Stimulated activated CD4-positive, alpha-beta T cell treated with anti-CD3 and anti-CD28 coated beads, Interleukin-12 subunit alpha, Interleukin-12 subunit beta, amount 100 ng/mL, for 24 hours (primary cell): ENCODE results near the gene MYO5C.
"Not testable (repeated sequence)": the region's sequence is repeated elsewhere in the genome, so short reads cannot be mapped to it uniquely, and the experiment has no call there.

Source experiments
- DNase-seq, 2 experiments: peaks; one replicate each; pipeline ENCODE4 v3.0.0-alpha.2; 2020; ENCODE audit warnings: low read depth in 2 of 2

MYO5C gene

GRCh38 chr15:52243286-52243685, 52.3 kb downstream of the MYO5C start:
- DNase-seq: no peak

GRCh38 chr15:52241489-52241888, 54.1 kb downstream of the MYO5C start:
- DNase-seq: no peak

DNA sequence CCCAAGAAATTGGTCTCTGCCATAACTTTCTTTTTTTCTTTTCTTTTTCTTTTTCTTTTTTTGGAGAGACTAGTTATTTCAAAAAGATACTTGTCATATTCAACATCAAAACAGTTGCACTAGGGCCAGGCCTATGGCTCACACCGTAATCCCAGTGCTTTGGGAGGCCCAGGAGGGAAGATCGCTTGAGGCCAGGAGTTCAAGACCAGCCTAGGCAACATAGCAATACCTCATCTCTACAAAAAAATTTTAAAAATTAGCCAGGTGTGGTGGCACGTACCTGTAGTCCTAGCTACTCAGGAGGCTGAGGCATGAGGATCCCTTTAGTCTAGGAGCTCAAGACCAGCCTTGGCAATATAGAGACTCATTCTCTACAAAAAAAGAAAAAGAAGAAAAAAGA, 55.4 kb downstream of the MYO5C start:
- no peak for DNase-seq

GRCh38 chr15:52238989-52239525, 56.5 kb downstream of the MYO5C start:
- not testable (repeated sequence) for DNase-seq

- DNase-seq: no peak
Measured at GRCh38 chr15:52238149-52238548, 57.5 kb downstream of the MYO5C start.

DNA sequence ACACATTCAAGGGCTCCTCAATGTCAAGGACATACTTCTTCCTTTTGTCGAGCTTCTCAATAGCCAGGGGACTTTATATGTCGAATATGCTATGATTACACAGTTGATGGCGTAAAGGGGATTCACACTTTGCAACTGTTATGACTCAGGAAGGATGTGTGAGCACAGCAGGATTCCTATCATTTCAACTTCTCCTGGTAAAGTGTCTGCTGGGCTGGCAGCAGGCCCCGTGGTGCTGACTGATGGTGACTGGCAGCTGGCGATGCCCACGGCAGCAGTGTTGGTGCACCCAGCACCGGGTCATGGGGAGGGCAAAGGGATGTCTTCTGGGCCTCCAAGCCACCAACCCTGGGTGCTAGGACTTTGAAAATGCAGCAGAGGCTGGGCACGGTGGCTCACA, 59.6 kb downstream of the MYO5C start:
- no peak for DNase-seq

GRCh38 chr15:52234596-52235541, 60.7 kb downstream of the MYO5C start:
- no peak for DNase-seq

- DNase-seq: no peak
Measured at GRCh38 chr15:52233405-52233804, 62.2 kb downstream of the MYO5C start.

- no peak for DNase-seq
Measured at GRCh38 chr15:52232327-52232726, 63.3 kb downstream of the MYO5C start.

DNA sequence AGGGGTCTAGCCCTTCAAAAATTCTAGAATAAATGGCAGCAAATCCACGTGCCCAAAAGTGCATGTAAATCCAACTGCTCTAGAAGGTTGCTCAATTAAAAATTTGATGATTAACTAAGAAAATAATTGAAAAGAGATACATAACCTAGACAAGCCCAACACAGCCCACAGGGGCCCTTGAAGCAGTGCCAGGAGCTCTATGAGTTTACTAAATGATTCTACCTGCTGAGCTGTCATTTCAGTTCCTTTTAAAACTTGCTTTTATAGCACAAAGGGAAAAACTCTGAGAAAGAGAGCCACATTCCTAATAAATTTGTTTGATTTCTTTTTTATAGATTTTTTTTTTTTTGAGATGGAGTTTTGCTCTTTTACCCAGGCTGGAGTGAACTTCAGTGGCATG, 65.5 kb downstream of the MYO5C start:
- no peak for DNase-seq

GRCh38 chr15:52228921-52229320, 66.7 kb downstream of the MYO5C start:
- DNase-seq: no peak

DNA sequence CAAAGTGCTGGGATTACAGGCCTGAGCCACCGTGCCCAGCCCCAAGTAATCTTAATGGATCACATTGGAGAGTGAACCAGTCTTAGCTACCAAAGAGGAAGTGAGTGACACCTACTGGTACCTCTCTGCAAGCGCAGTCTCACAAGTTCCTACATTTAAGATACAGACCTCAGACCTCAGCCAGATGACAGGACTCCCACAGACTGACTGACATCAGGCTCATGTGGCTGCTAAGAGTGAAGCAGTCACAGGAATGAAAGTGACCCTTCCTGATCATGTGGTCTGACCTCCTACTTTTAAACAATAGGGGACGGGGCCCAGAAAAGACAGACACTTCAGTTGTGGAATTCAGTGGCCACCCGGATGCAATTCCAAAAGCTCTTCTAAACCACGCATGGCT, 68.1 kb downstream of the MYO5C start:
- peak; percentile 21 to 54 for DNase-seq

DNA sequence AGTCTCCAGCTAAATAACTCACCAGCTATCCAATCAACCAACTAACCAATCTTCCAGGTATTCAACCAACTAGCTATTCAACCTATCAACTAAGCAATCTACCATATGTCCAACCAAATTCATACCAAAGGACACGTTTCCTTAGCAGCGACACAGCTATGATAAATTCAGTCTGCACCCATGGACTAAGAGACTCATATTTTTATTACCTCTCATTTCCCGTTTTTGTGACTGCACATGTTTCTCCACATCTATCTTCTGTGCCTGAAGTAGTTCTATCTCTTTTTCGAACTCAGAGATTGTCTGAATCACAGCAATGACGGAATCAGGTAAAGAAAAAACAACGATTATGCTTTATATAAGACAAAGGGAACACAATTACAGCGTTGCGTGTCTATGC, 70.4 kb downstream of the MYO5C start:
- no peak for DNase-seq

- no peak for DNase-seq
Measured at GRCh38 chr15:52224211-52224610, 71.4 kb downstream of the MYO5C start.

DNA sequence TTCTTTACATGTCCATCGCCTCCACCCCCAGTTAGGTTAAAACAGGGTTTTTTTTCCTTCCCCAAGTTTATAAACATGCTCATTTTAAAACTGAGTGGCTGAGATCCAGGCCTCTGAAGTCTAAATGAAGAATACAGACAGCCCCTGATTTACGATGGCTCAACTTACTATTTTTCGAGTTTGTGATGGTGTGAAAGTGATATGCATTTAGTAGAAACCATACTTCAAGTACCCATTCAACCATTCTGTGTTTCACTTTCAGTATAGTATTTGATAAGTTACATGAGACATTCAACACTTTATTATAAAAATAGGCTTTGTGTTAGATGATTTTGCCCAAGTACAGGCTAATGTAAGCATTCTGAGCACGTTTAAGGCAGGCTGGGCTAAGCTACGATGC, 73.9 kb downstream of the MYO5C start:
- no peak for DNase-seq

GRCh38 chr15:52220937-52221660, 74.5 kb downstream of the MYO5C start:
- DNase-seq: no peak

DNA sequence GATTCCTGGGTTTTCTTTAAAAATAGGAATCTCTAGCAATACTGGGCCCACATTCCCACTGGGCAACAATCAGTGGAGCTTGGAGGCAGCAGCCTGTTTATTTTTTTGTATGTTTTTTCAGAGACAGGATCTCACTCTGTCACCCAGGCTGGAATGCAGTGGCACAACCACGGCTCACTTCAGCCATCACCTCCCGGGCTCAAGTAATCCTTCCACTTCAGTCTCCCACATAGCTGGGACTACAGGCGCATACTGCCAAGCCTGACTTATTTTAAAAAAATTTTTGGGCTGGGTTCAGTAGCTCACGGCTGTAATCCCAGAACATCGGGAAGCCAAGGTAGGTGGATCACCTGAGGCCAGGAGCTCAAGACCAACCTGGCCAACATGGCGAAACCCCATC, 75.4 kb downstream of the MYO5C start:
- no peak for DNase-seq

GRCh38 chr15:52218816-52219215, 76.8 kb downstream of the MYO5C start:
- no peak for DNase-seq

DNA sequence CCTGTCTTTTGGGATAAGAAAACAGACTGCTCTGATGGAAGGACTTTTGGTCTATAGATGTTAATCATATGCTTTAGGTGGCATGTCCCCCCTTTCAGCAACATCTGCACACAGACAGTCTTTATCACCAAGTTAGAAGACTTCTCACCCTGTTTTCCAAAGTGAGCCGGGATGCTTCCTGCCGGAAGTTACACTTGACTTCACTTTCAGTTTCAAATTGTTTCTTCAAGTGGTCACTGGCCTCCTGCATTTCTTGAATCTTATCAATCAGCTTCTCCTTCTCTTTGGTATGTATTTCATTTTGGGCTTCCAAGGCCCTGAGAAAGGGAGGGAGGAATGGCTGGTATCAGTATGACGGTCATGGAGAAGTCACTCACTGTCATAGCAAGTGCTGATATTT, 77.2 kb downstream of the MYO5C start:
- DNase-seq: no peak

- no peak for DNase-seq
Measured at GRCh38 chr15:52217186-52217585, 78.4 kb downstream of the MYO5C start.

DNA sequence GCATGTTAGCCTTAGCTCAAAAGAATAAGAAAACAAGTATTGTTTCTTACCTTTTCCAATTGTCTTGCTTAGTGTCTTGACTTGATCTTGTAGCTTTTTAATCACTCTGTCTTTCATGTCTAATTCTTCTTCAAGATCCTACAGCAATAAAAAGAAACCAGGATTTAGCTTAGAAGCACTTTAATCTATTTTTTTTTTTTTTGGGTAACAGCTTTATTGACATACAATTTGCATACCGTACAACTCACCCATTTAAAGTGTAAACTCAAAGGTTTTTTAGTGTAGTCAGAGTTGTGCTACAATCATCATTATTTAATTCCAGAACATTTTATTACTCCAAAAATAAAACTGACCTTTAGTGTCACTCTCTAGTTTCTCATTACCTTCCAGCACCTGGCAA, 81.1 kb downstream of the MYO5C start:
- DNase-seq: no peak

DNA sequence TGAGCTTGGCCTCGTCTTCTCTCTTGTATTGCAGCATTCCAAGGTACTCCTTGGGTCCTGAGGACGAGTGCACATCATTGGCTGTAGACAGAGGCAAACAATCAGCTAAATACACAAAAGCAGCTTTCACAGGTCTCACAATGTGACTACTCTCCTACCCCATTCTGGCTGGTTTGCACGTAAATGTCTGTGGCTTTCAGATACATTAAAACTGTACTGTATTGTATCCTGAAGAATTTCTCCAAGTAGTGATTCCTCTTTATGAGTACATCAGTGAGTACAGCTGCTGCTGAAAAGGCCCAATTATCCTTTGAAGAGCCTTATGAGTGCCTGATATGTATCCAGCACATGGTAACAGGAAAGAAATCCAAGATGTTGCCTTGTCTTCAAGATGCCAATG, 82.4 kb downstream of the MYO5C start:
- DNase-seq: no peak
